Esophagus squamous epithelium (tissue), 5 donors: Measurements from ENCODE around the gene WDR74. TPM values are rescaled to one million over a fixed set of nuclear protein-coding genes. Genes with fewer than 3 reads are reported as not detected.

Experiments
- DNase-seq: peaks from one replicate; lab custom pipeline; 2025; lab: John Stamatoyannopoulos, UW
- H3K27ac ChIP-seq, 4 donors: fragments of 200-600 bp; sonication (generic); one replicate each; pipeline ENCODE4 v1.5.1; 2016 to 2019; ENCODE audit warnings: mild to moderate bottlenecking in 1 of 4
- H3K27me3 ChIP-seq, 4 donors: fragments of 200-600 bp; sonication (generic); 1 replicate in 3 of 4; 2 replicates in 1 of 4; pipeline versions ENCODE4 v1.5.1 to v1.6.0; 2017 to 2021; ENCODE audit warnings: antibody characterized with exemption in 1 of 4
- H3K36me3 ChIP-seq, 3 donors: fragments of 200-600 bp; sonication (generic); one replicate each; pipeline ENCODE4 v1.5.1; 2016 to 2019
- H3K4me1 ChIP-seq, 3 donors: fragments of 200-600 bp; sonication (generic); one replicate each; pipeline ENCODE4 v1.5.1; 2017 to 2019
- H3K4me3 ChIP-seq, 4 donors: fragments of 200-600 bp; sonication (generic); 1 replicate in 3 of 4; 2 replicates in 1 of 4; pipeline ENCODE4 v1.5.1; 2016 to 2019; ENCODE audit warnings: mild to moderate bottlenecking in 2 of 4, moderate library complexity in 1 of 4
- H3K9me3 ChIP-seq, 3 donors: fragments of 200-600 bp; sonication (generic); one replicate each; pipeline ENCODE4 v1.5.1; 2016 to 2019
- CTCF ChIP-seq, 6 experiments: fragments of 450-650 bp in 4 of 6; fragments of 200-600 bp in 2 of 6; sonication (generic) in 2 of 6; IDR thresholded peaks; one replicate each; pipeline ENCODE4 v1.5.1; 2016 to 2019; ENCODE audit warnings: antibody characterized with exemption in 6 of 6, mild to moderate bottlenecking in 4 of 6, moderate library complexity in 4 of 6
- POLR2A ChIP-seq, 4 donors: fragments of 450-650 bp; IDR thresholded peaks; one replicate each; pipeline ENCODE4 v1.6.1; 2017; ENCODE audit warnings: antibody characterized with exemption in 4 of 4, mild to moderate bottlenecking in 4 of 4, moderate library complexity in 3 of 4
- WGBS, 2 donors: methylation state at CpG; one replicate each; pipeline ENCODE4 v1.1.5; 2018; 5-methylcytosine and 5-hydroxymethylcytosine counted together
- intact Hi-C: fragments of 100-400 bp; cut with DNase I; formaldehyde crosslinking; loops from one replicate; pipeline ENCODE4 v1.15.0; 2022
- total RNA-seq, 4 donors: library from RNA; depleted of rRNA; stranded (reverse); fragments of >200 nt; gene quantifications; one replicate each; pipeline ENCODE4 v1.1.0, GENCODE V29; 2016
- donor health status: DM: yes; HTN: yes; CAD: no.

Gene WDR74
- total RNA-seq, 4 donors from 2014 or later = 31.7 to 74.0 (median 44.3) TPM

- DNase-seq = peak; percentile 76
- H3K4me3 ChIP-seq = peak overlapping the region; percentile 55 to 75 (median 66)
- intact Hi-C loops = no loop called here
- H3K4me1 ChIP-seq = peaks cover 33 to 87% (median 40%) of the 10 kb centered on the region in 3 donors
- H3K27me3 ChIP-seq = no peaks in the 10 kb centered on the region
- peaks cover 13 to 33% (median 19%) of the 10 kb centered on the region in 3 donors for H3K36me3 ChIP-seq
- 0 to 1% methylated on average over 33 to 43 of the region's 54 CpGs for WGBS, 2 donors
- H3K27ac ChIP-seq = peak overlapping the region; percentile 75 to 90 (median 86)
- TF ChIP-seq CTCF (IDR thresholded peaks at IDR 0.05) (peak in 2 of 6 experiments; percentile 20 to 47), POLR2A (IDR thresholded peaks at IDR 0.05) (peak in 3 of 4 donors; percentile 80 to 98 (median 82))
- no peaks in the 10 kb centered on the region for H3K9me3 ChIP-seq
Measured at GRCh38 chr11:62855571-62856332, 16.4 kb upstream of the WDR74 start.

GRCh38 chr11:62854825-62855570 is 15.6 kb upstream of the WDR74 start:
- Histone ChIP-seq H3K27me3 (no peaks in the 10 kb centered on the region), H3K4me3 (peak overlapping the region; percentile 55 to 75 (median 66)), H3K36me3 (peaks cover 13 to 33% (median 19%) of the 10 kb centered on the region in 3 donors), H3K4me1 (peaks cover 33 to 80% (median 35%) of the 10 kb centered on the region in 3 donors), H3K9me3 (no peaks in the 10 kb centered on the region), H3K27ac (peak overlapping the region; percentile 68 to 90 (median 82))
- 2% methylated on average over 9 to 15 of the region's 15 CpGs for WGBS, 2 donors
- TF ChIP-seq POLR2A (IDR thresholded peaks at IDR 0.05) = no peak
- no peak for TF ChIP-seq CTCF (IDR thresholded peaks at IDR 0.05)
- no peak for DNase-seq
- intact Hi-C loops = no loop called here

- Histone ChIP-seq H3K4me1 (peaks cover 28 to 72% (median 29%) of the 10 kb centered on the region in 3 donors), H3K9me3 (no peaks in the 10 kb centered on the region), H3K27ac (peak overlapping the region; percentile 68 to 90 (median 82)), H3K36me3 (peaks cover 13 to 33% (median 19%) of the 10 kb centered on the region in 3 donors), H3K4me3 (peak overlapping the region; percentile 55 to 75 (median 66)), H3K27me3 (no peaks in the 10 kb centered on the region)
- no peak for TF ChIP-seq POLR2A (IDR thresholded peaks at IDR 0.05)
- TF ChIP-seq CTCF (IDR thresholded peaks at IDR 0.05) = no peak
- WGBS, 2 donors = 3 to 5% methylated on average over 8 of the region's 8 CpGs
- no peak for DNase-seq
- intact Hi-C loops = no loop called here
Measured at GRCh38 chr11:62854013-62854824, 14.8 kb upstream of the WDR74 start.

DNA sequence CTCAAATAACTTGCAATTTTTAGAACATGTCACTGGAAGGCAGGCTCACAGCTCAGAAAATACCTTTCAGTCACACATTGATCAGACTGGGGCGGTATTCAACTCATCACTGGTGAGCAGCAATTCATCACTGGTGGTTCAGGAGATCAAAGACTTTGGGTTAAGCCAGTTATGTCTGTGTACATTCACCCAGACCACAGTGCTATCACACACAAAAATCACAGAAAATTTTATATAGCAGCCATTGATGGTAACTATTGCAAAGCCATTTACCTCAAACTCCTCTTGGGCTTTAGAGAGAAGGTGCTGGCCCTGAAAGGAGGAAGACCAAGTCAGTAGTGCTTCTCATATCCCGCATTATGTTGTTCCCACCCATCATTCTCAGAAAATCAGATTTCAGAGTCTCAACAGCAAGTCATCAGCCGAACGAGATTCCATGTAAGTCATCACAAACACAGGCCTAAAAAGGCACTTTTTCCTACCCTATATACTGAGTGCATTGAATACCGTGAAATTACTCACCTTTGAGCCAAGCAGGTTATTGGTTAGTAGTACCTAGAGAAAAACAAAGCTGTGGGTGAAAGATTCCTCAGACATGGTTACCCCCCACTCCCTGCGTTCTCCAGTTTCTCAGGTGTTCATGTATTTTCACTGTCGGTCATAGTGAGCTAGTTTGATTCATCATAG is 14.0 kb upstream of the WDR74 start:
- Histone ChIP-seq H3K4me1 (peaks cover 28 to 65% (median 29%) of the 10 kb centered on the region in 3 donors), H3K36me3 (peaks cover 13 to 33% (median 19%) of the 10 kb centered on the region in 3 donors), H3K9me3 (no peaks in the 10 kb centered on the region), H3K27ac (peak overlapping the region in 2 of 4 donors; percentile 75 to 89), H3K4me3 (peak overlapping the region; percentile 55 to 75 (median 66)), H3K27me3 (no peaks in the 10 kb centered on the region)
- no peak for TF ChIP-seq POLR2A (IDR thresholded peaks at IDR 0.05)
- no peak for TF ChIP-seq CTCF (IDR thresholded peaks at IDR 0.05)
- whole genome bisulfite sequencing, 2 donors = 22 to 24% methylated on average over 7 of the region's 7 CpGs
- intact Hi-C loops = no loop called here
- no peak for DNase-seq
